Loucy (cell line): Measurements from ENCODE around the gene CAMTA1.

Source experiments
- H2AFZ ChIP-seq: fragments of 200-600 bp; sonication (generic); 2 replicates; pipeline ENCODE4 v1.6.0; 2016; ENCODE audit warnings: antibody characterized with exemption, mild to moderate bottlenecking, low read length, moderate library complexity
- H3F3A ChIP-seq: fragments of 200-600 bp; 2 replicates; pipeline ENCODE4 v1.6.0; 2016; ENCODE audit warnings: antibody characterized with exemption, low read depth, mild to moderate bottlenecking
- H3K27me3 ChIP-seq: fragments of 200-600 bp; sonication (generic); 2 replicates; pipeline ENCODE4 v1.6.1; 2014; ENCODE audit warnings: low read length, mild to moderate bottlenecking; ENCODE audit not compliant: insufficient read depth, poor library complexity, severe bottlenecking
- H3K36me3 ChIP-seq: fragments of 200-600 bp; sonication (generic); 2 replicates; pipeline ENCODE4 v1.6.1; 2016; ENCODE audit warnings: low read length; ENCODE audit not compliant: insufficient read depth
- H3K4me1 ChIP-seq: fragments of 200-600 bp; sonication (generic); 2 replicates; pipeline ENCODE4 v1.5.1; 2014; ENCODE audit warnings: low read length, mild to moderate bottlenecking; ENCODE audit not compliant: insufficient read depth, poor library complexity, severe bottlenecking
- H3K4me2 ChIP-seq: fragments of 200-600 bp; sonication (generic); 2 replicates; pipeline ENCODE4 v1.6.0; 2014; ENCODE audit warnings: antibody characterized with exemption, low read length, low read depth, mild to moderate bottlenecking; ENCODE audit not compliant: poor library complexity, severe bottlenecking
- H3K4me3 ChIP-seq: fragments of 200-600 bp; sonication (generic); 2 replicates; pipeline ENCODE4 v1.5.1; 2014; ENCODE audit warnings: low read length, mild to moderate bottlenecking, mixed read lengths; ENCODE audit not compliant: poor library complexity, severe bottlenecking
- H3K79me2 ChIP-seq: fragments of 200-600 bp; sonication (generic); 2 replicates; pipeline ENCODE4 v1.6.1; 2014; ENCODE audit warnings: low read length; ENCODE audit not compliant: insufficient read depth
- H3K9ac ChIP-seq: fragments of 200-600 bp; sonication (generic); 2 replicates; pipeline ENCODE4 v1.6.0; 2014; ENCODE audit warnings: mild to moderate bottlenecking, low read depth, low read length, moderate library complexity; ENCODE audit not compliant: poor library complexity, severe bottlenecking
- H3K9me2 ChIP-seq: fragments of 200-600 bp; sonication (generic); replicated peaks from 2 replicates; pipeline ENCODE4 v1.6.1; 2016; ENCODE audit warnings: low read depth, low read length, mixed read lengths
- H3K9me3 ChIP-seq: fragments of 200-600 bp; sonication (generic); 2 replicates; pipeline ENCODE4 v1.6.1; 2014; ENCODE audit warnings: mild to moderate bottlenecking, antibody characterized with exemption, low read length, low read depth; ENCODE audit not compliant: insufficient read depth
- H4K20me1 ChIP-seq: fragments of 200-600 bp; sonication (generic); 2 replicates; pipeline ENCODE4 v1.6.0; 2014; ENCODE audit warnings: antibody characterized with exemption, low read length, mild to moderate bottlenecking; ENCODE audit not compliant: insufficient read depth, poor library complexity, severe bottlenecking
- EZH2phosphoT487 ChIP-seq: fragments of 200-600 bp; IDR thresholded peaks from 2 replicates; pipeline ENCODE4 v1.6.1; 2018; ENCODE audit warnings: antibody characterized with exemption, mild to moderate bottlenecking, moderate library complexity, borderline replicate concordance
- TF ChIP-seq, protein P1 (sequence below): fragments of 200-600 bp; sonication (generic); conservative IDR thresholded peaks from 2 replicates; pipeline ENCODE4 v1.5.1; 2014; ENCODE audit warnings: mild to moderate bottlenecking, antibody characterized with exemption, low read length

CAMTA1 gene

DNA sequence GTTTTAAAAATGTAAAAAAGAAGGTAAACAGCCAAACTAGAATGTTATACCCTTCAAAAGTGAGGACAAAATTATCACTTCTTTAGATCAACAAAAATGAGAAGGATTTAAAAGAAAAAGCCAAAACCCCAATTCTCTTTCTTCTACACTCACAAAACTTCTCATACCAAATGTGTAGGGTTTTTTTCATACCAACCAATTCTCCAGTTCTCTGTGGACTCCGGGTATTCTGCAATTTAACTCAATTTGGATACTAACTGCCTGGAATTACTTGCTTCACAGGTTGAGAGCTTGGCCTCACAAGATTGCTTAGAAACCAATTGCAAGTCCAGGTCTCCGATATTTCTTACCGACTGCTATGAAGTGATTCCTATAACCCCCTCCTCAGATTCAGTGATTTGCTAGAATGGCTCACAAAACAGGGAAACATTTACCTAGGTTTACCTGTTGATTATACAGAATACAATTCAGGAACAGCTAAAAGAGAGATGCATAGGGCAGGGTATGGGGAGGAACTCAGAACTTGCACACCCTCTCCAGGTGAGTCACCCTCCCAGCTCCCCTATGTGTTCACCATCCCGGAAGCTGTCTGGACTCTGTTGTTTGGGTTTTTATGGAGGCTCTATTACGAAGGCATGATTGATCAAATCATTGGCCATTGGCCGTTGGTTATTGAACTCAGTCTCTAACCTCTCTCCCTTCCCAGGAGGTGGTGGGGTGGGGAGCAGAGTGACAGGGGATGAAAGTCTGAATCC lies 67.1 kb downstream of the CAMTA1 start:
- no peaks in the 10 kb centered on the region for H3K27me3 ChIP-seq
- H2AFZ ChIP-seq, result no peak overlapping the region
- no peaks in the 10 kb centered on the region for H3F3A ChIP-seq
- no peak for TF ChIP-seq EZH2phosphoT487
- TF ChIP-seq, protein P1, sequence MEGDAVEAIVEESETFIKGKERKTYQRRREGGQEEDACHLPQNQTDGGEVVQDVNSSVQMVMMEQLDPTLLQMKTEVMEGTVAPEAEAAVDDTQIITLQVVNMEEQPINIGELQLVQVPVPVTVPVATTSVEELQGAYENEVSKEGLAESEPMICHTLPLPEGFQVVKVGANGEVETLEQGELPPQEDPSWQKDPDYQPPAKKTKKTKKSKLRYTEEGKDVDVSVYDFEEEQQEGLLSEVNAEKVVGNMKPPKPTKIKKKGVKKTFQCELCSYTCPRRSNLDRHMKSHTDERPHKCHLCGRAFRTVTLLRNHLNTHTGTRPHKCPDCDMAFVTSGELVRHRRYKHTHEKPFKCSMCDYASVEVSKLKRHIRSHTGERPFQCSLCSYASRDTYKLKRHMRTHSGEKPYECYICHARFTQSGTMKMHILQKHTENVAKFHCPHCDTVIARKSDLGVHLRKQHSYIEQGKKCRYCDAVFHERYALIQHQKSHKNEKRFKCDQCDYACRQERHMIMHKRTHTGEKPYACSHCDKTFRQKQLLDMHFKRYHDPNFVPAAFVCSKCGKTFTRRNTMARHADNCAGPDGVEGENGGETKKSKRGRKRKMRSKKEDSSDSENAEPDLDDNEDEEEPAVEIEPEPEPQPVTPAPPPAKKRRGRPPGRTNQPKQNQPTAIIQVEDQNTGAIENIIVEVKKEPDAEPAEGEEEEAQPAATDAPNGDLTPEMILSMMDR, result no peak
- H4K20me1 ChIP-seq, result peaks cover 3% of the 10 kb centered on the region
- H3K4me3 ChIP-seq, result no peak overlapping the region
- H3K9ac ChIP-seq, result no peak overlapping the region
- H3K4me1 ChIP-seq, result no peaks in the 10 kb centered on the region
- H3K9me3 ChIP-seq, result no peaks in the 10 kb centered on the region
- H3K79me2 ChIP-seq, result peaks cover 14% of the 10 kb centered on the region; the same call in 1 of the 2 replicates
- no peak overlapping the region for H3K4me2 ChIP-seq
- no peaks in the 10 kb centered on the region for H3K9me2 ChIP-seq
- peaks cover 41% of the 10 kb centered on the region; the same call in 1 of the 2 replicates for H3K36me3 ChIP-seq

DNA sequence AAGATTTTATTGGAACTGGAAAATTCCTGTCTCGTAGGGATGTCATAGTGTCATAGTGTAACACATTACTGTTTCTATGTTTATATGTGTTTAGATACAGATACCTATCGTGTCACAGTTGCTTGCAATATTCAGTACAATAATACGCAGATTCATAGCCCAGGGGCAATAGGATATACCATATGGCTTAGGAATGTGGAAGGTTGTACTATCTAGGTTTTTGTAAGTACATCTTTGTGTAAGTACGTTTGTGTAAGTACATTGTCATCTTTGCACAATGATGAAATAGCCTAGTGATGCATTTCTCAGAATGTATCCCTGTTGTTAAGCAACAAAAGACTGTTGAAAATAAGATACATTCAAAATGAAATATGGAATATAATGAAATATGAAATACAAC lies 68.9 kb downstream of the CAMTA1 start:
- H3K36me3 ChIP-seq, result peaks cover 40% of the 10 kb centered on the region; the same call in 1 of the 2 replicates
- 0 out of 2 replicates have a peak, but pooled peaks cover under 1% of the 10 kb centered on the region for H3K79me2 ChIP-seq
- H2AFZ ChIP-seq, result no peak overlapping the region
- no peaks in the 10 kb centered on the region for H3K27me3 ChIP-seq
- no peaks in the 10 kb centered on the region for H3F3A ChIP-seq
- TF ChIP-seq, protein P1, result no peak
- TF ChIP-seq EZH2phosphoT487, result no peak
- no peak overlapping the region for H3K4me3 ChIP-seq
- H3K4me1 ChIP-seq, result no peaks in the 10 kb centered on the region
- no peak overlapping the region for H3K4me2 ChIP-seq
- no peaks in the 10 kb centered on the region for H3K9me3 ChIP-seq
- H3K9me2 ChIP-seq, result no peaks in the 10 kb centered on the region
- H3K9ac ChIP-seq, result no peak overlapping the region
- H4K20me1 ChIP-seq, result peaks cover 3% of the 10 kb centered on the region

DNA sequence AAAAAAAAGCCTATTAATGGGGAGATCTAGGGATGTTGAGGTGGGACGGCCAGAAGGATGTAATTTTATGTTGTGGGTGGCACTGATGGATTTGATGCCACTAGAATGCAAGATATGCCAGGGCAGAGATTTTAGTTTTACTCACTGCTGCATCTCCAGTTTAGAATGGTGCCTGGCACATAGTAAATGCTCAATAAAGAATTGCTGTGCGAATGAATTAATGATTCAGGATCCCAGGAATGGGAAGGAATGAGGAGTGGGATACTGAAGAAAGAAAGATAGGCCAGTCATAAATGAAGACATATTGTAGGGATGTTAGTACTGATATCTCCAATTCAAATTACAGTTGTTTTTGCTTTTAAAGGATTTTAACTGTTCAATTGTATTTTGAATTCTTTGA lies 72.6 kb downstream of the CAMTA1 start:
- H2AFZ ChIP-seq, result no peak overlapping the region
- H3K27me3 ChIP-seq, result no peaks in the 10 kb centered on the region
- peaks cover 3% of the 10 kb centered on the region for H4K20me1 ChIP-seq
- H3K79me2 ChIP-seq, result no peaks in the 10 kb centered on the region; the same call in 1 of the 2 replicates
- TF ChIP-seq, protein P1, result no peak
- TF ChIP-seq EZH2phosphoT487, result no peak
- H3K4me2 ChIP-seq, result no peak overlapping the region
- no peak overlapping the region for H3K4me3 ChIP-seq
- no peaks in the 10 kb centered on the region for H3F3A ChIP-seq
- no peak overlapping the region for H3K9ac ChIP-seq
- no peaks in the 10 kb centered on the region for H3K4me1 ChIP-seq
- no peaks in the 10 kb centered on the region for H3K9me2 ChIP-seq
- H3K36me3 ChIP-seq, result peaks cover 26% of the 10 kb centered on the region; the same call in 1 of the 2 replicates
- no peaks in the 10 kb centered on the region for H3K9me3 ChIP-seq
